Heart right ventricle (tissue), 16 donors: ENCODE data around the gene UGT1A3. TPM values are rescaled to one million over a fixed set of nuclear protein-coding genes. Genes with fewer than 3 reads are reported as not detected.

Source experiments
- ATAC-seq, 8 donors: fragments of 200-7000 bp; cut with Tn5 transposase; one replicate each; pipeline ENCODE4 v1.9.1; 2020; ENCODE audit warnings: mild to moderate bottlenecking in 8 of 8, moderate library complexity in 8 of 8, moderate number of reproducible peaks in 1 of 8
- DNase-seq, 2 donors: peaks; one replicate each; pipeline ENCODE4 v3.0.0-alpha.2; 2020
- H3K27ac ChIP-seq, 10 donors: fragments of 200-600 bp; sonication (generic) in 2 of 10; one replicate each; pipeline versions ENCODE4 v1.5.0 to v1.8.0; 2020 to 2022; ENCODE audit warnings: mild to moderate bottlenecking in 3 of 10
- H3K27me3 ChIP-seq, 7 donors: fragments of 200-600 bp; one replicate each; pipeline ENCODE4 v1.8.0; 2021 to 2022; ENCODE audit warnings: mild to moderate bottlenecking in 2 of 7
- H3K36me3 ChIP-seq, 9 donors: fragments of 200-600 bp; sonication (generic) in 1 of 9; one replicate each; pipeline versions ENCODE4 v1.5.0 to v1.8.0; 2020 to 2022; ENCODE audit warnings: mild to moderate bottlenecking in 2 of 9
- H3K4me1 ChIP-seq, 9 donors: fragments of 200-600 bp; sonication (generic) in 1 of 9; one replicate each; pipeline versions ENCODE4 v1.5.0 to v1.8.0; 2020 to 2022; ENCODE audit warnings: mild to moderate bottlenecking in 4 of 9
- H3K4me3 ChIP-seq, 10 donors: fragments of 200-600 bp; sonication (generic) in 2 of 10; one replicate each; pipeline versions ENCODE4 v1.5.0 to v1.8.0; 2020 to 2022; ENCODE audit warnings: mild to moderate bottlenecking in 7 of 10, moderate library complexity in 2 of 10
- H3K9me3 ChIP-seq, 11 donors: fragments of 200-600 bp in 10 of 11; sonication (generic) in 2 of 11; one replicate each; pipeline versions ENCODE4 v1.5.0 to v1.8.0; 2013 to 2022; ENCODE audit warnings: mild to moderate bottlenecking in 2 of 11, control low read depth in 1 of 11, moderate library complexity in 1 of 11
- WGBS, 2 donors: extraction: QIAGEN DNeasy Blood & Tissue Kit; methylation state at CpG; one replicate each; pipeline ENCODE4 v1.1.7; 2013; ENCODE audit warnings: inconsistent platforms in 1 of 2; 5-methylcytosine and 5-hydroxymethylcytosine counted together
- intact Hi-C, 10 donors: fragments of 100-400 bp; cut with DNase I; formaldehyde crosslinking; loops; one replicate each; pipeline versions ENCODE4 v1.11.1 to v1.14.2; 2022
- polyA plus RNA-seq, 2 donors: library from polyadenylated mRNA; stranded (reverse); fragments of 200-250 nt; gene quantifications; one replicate each; pipeline ENCODE4 v1.2.3, GENCODE V29; 2013
- total RNA-seq, 10 donors: library from RNA; stranded (reverse); fragmentation: NEBNext Ultra II Directional in 3 of 10; extraction: Animal tissue kit (Norgen Biotek cat#: 25700) in 3 of 10; gene quantifications; one replicate each; pipeline versions ENCODE4 v1.2.1 to v1.2.4, GENCODE V29; 2021 to 2023
- TF ChIP-seq, protein P1 (sequence below), 9 donors: fragments of 200-600 bp; sonication (generic) in 2 of 9; IDR thresholded peaks; one replicate each; pipeline versions ENCODE4 v1.5.0 to v1.8.0; 2021 to 2022; ENCODE audit warnings: antibody characterized with exemption in 9 of 9, mild to moderate bottlenecking in 5 of 9, moderate library complexity in 1 of 9
- donor health status: Arrhythmogenic right ventricular cardiomyopathy.
- donor health status: ischemic (EF 13 %, LVEDD 7.1; RV severe dilation, severe dysfunction).
- donor health status: healthy with polysubstance abuse.
- donor health status: DM: no; HTN: yes; CAD: no.
- donor health status: DM: no; HTN: no; CAD: no.
- donor health status: ischemic (EF 25% LVEDD 6.9; RV normal size, moderate dysfunction).
- donor health status: ischemic (EF 25% LVEDD 5.7; RV mildly dilated, moderate dysfunction).
- donor health status: healthy.
- donor health status: DM: yes; HTN: yes; CAD: no.
- donor health status: Ischemic cardiomyopathy.
- donor health status: ischemic (EF 35%, LVEDD 5.7; RV mildly dilated, moderate dysfunction).
- donor health status: nonischemic (EF 11% LVEDD 7.7; RV severe dilation, severe dysfunction).
- donor health status: DM: yes; HTN: yes; CAD: no.
- donor health status: PGD.
- donor health status: ischemic (EF 29% LVEDD 5.4; RV normal size, mild dysfunction).
- donor health status: nonischemic (EF 23%, LVEDD 6.1; RV moderate dilation, normal function).

The UGT1A3 gene
- total and polyA plus RNA-seq, 12 donors = not detected

DNA sequence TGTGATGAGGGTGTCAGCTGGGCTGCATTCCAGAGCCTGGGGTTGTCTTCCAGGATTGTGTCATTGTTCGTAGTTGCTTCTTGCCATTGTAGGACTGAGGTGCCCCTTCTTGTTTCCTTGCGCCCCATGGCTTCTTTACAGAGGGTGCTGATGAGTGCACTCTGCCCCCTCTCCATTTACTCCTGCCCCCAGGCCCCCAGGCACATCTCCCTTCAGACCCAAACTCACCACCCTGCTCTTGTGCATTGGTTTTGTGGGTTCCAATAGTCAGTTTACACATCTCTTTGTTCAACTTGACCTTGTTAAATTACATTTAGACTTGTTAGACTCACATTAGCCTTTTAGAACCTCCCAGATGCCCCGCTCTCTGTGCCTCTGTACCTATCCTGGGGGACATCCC is 92.4 kb downstream of the UGT1A3 start:
- H3K27ac ChIP-seq = no peak overlapping the region
- no peak for ATAC-seq
- intact Hi-C loops = no loop called here
- peaks cover 0 to 7% (median 0%) of the 10 kb centered on the region in 11 donors for H3K9me3 ChIP-seq
- 86 to 90% methylated on average over 3 of the region's 3 CpGs for WGBS, 2 donors
- TF ChIP-seq, protein P1, sequence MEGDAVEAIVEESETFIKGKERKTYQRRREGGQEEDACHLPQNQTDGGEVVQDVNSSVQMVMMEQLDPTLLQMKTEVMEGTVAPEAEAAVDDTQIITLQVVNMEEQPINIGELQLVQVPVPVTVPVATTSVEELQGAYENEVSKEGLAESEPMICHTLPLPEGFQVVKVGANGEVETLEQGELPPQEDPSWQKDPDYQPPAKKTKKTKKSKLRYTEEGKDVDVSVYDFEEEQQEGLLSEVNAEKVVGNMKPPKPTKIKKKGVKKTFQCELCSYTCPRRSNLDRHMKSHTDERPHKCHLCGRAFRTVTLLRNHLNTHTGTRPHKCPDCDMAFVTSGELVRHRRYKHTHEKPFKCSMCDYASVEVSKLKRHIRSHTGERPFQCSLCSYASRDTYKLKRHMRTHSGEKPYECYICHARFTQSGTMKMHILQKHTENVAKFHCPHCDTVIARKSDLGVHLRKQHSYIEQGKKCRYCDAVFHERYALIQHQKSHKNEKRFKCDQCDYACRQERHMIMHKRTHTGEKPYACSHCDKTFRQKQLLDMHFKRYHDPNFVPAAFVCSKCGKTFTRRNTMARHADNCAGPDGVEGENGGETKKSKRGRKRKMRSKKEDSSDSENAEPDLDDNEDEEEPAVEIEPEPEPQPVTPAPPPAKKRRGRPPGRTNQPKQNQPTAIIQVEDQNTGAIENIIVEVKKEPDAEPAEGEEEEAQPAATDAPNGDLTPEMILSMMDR (IDR thresholded peaks at IDR 0.05) = no peak
- DNase-seq = no peak
- no peaks in the 10 kb centered on the region for H3K4me1 ChIP-seq
- no peak overlapping the region for H3K4me3 ChIP-seq
- H3K36me3 ChIP-seq = no peaks in the 10 kb centered on the region
- H3K27me3 ChIP-seq = peaks cover 0 to 25% (median 0%) of the 10 kb centered on the region in 7 donors

DNA sequence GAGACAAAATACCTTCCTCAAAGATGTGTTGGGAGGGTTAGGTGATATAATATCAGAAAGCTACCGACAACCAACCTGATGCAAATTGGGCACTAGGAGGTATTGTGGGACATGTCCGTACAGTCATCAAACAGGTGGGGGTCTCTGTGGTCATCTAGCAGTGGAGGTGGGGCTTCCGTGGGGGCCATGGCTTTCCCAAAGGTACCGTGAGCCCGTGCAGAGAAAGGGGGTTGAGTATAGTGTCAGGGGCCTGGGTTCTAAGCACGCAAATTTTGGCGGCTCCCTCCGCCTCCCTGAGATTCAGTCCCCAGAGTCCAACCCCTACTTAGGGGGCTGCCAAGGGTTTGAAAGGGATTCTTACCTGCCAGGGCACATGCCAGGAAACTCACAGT is 92.9 kb downstream of the UGT1A3 start:
- no peak for DNase-seq
- no peaks in the 10 kb centered on the region for H3K4me1 ChIP-seq
- peaks cover 0 to 23% (median 0%) of the 10 kb centered on the region in 7 donors for H3K27me3 ChIP-seq
- TF ChIP-seq, protein P1 (IDR thresholded peaks at IDR 0.05) = no peak
- no peaks in the 10 kb centered on the region for H3K36me3 ChIP-seq
- no peak for ATAC-seq
- intact Hi-C loops = no loop called here
- WGBS, 2 donors = 91 to 94% methylated on average over 8 of the region's 8 CpGs
- H3K9me3 ChIP-seq = peaks cover 0 to 8% (median 0%) of the 10 kb centered on the region in 11 donors
- H3K27ac ChIP-seq = no peak overlapping the region
- H3K4me3 ChIP-seq = no peak overlapping the region

DNA sequence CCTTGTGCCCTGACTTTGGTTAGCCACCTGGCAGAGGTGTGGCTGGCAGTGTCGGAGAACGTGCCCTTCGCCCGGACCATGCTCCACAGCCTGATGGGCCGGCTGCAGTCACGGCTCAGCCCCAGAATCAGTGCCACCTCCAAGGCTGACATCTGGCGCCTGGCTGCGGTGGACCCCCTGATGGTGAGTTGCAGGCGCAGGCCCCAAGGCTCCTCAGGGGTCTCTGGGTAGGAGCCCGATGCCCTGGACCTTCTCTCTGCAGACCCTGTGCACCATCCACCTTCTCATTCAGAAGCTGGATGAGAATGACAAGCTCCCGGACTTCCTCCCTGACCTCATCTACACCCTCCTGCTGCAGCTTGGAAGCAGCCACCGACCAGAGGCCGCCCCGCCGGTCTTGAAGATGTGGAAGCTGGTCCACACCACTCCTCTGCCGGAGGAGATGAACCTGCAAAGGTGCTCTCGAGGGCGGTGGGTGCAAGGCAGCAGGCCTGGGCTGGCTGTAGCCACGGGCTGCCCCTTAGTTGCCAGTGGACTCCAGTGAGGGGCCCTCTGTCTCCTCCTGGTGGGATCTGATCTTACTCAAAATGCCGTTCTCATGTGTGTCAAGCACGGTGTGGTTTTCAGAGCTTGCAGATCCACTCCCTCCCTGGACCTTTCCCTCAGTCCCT is 93.4 kb downstream of the UGT1A3 start:
- intact Hi-C loops = no loop called here
- Histone ChIP-seq H3K4me3 (no peak overlapping the region), H3K27ac (no peak overlapping the region), H3K9me3 (peaks cover 0 to 10% (median 0%) of the 10 kb centered on the region in 11 donors), H3K36me3 (no peaks in the 10 kb centered on the region), H3K27me3 (peaks cover 0 to 23% (median 0%) of the 10 kb centered on the region in 7 donors), H3K4me1 (no peaks in the 10 kb centered on the region)
- TF ChIP-seq, protein P1 (IDR thresholded peaks at IDR 0.05) = no peak
- DNase-seq (no peak), ATAC-seq (no peak)
- WGBS, 2 donors = 85 to 86% methylated on average over 21 of the region's 21 CpGs

Other genes starting within 250 kb of the UGT1A3 start
- gene USP40, start 162.3 kb upstream of the UGT1A3 start, total RNA-seq = 10 to 100 TPM; 12.0 to 19.8 (median 16.1) TPM
- gene USP40, start 162.3 kb upstream of the UGT1A3 start, polyA plus RNA-seq = 10 to 100 TPM in 1 of 2 donors, 1 to 10 TPM in 1; 9.1 to 32.8 TPM
- under 1 TPM in 1 of 10 donors, not detected in 9; 0.11 TPM for gene UGT1A8, start 111.4 kb upstream of the UGT1A3 start, total RNA-seq
- not detected for gene UGT1A8, start 111.4 kb upstream of the UGT1A3 start, polyA plus RNA-seq
- not detected for gene UGT1A10, start 92.6 kb upstream of the UGT1A3 start, total RNA-seq
- gene UGT1A10, start 92.6 kb upstream of the UGT1A3 start, polyA plus RNA-seq = not detected
- gene UGT1A9, start 57.1 kb upstream of the UGT1A3 start, total RNA-seq = not detected
- gene UGT1A9, start 57.1 kb upstream of the UGT1A3 start, polyA plus RNA-seq = not detected
- gene UGT1A7, start 47.1 kb upstream of the UGT1A3 start, total RNA-seq = not detected
- under 1 TPM in 1 of 2 donors, not detected in 1; 0.01 TPM for gene UGT1A7, start 47.1 kb upstream of the UGT1A3 start, polyA plus RNA-seq
- gene UGT1A6, start 36.2 kb upstream of the UGT1A3 start, total RNA-seq = not detected
- gene UGT1A6, start 36.2 kb upstream of the UGT1A3 start, polyA plus RNA-seq = not detected
- gene UGT1A5, start 16.1 kb upstream of the UGT1A3 start, total RNA-seq = not detected
- not detected for gene UGT1A5, start 16.1 kb upstream of the UGT1A3 start, polyA plus RNA-seq
- not detected for gene UGT1A4, start 10.3 kb upstream of the UGT1A3 start, total RNA-seq
- gene UGT1A4, start 10.3 kb upstream of the UGT1A3 start, polyA plus RNA-seq = not detected
- gene UGT1A1, start 31.2 kb downstream of the UGT1A3 start, total RNA-seq = not detected
- not detected for gene UGT1A1, start 31.2 kb downstream of the UGT1A3 start, polyA plus RNA-seq
- gene MROH2A, start 49.3 kb downstream of the UGT1A3 start, total RNA-seq = not detected
- gene MROH2A, start 49.3 kb downstream of the UGT1A3 start, polyA plus RNA-seq = not detected
- gene HJURP, start 125.5 kb downstream of the UGT1A3 start, total RNA-seq = 1 to 10 TPM in 2 of 10 donors, under 1 TPM in 4, not detected in 4; 0.24 to 2.9 (median 0.45) TPM
- under 1 TPM; 0.22 to 0.28 TPM for gene HJURP, start 125.5 kb downstream of the UGT1A3 start, polyA plus RNA-seq
- gene TRPM8, start 188.3 kb downstream of the UGT1A3 start, total RNA-seq = not detected
- not detected for gene TRPM8, start 188.3 kb downstream of the UGT1A3 start, polyA plus RNA-seq